CD1c-positive myeloid dendritic cell (primary cell): ENCODE measurements around the gene DVL2.
"Not testable (repeated sequence)": the region's sequence is repeated elsewhere in the genome, so short reads cannot be mapped to it uniquely, and the experiment has no call there.

Source experiments
- DNase-seq: peaks from one replicate; pipeline ENCODE4 v3.0.0-alpha.2; 2016; ENCODE audit errors: extremely low spot score

Gene DVL2

GRCh38 chr17:7256766-7257456 lies 22.6 kb upstream of the DVL2 start:
- DNase-seq = no peak

DNA sequence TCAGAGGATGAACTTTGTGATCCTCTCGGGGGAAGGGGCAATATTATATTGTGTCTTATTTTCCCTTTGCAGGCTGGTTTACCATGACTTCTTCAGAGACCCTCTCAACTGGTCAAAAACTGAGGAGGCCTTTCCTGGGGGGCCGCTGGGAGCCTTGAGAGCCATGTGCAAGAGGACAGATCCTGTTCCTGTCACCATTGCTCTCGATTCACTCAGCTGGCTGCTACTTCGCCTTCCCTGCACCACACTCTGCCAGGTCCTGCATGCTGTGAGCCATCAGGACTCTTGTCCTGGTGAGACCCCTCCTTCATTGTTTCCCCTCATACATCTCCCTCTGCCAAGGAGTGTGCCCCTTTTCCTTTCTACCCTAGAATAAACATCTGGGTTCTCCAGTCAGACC lies 20.2 kb upstream of the DVL2 start:
- DNase-seq = no peak

- DNase-seq = no peak
These were observed 18.8 kb upstream of the DVL2 start for GRCh38 chr17:7253082-7253481.

DNA sequence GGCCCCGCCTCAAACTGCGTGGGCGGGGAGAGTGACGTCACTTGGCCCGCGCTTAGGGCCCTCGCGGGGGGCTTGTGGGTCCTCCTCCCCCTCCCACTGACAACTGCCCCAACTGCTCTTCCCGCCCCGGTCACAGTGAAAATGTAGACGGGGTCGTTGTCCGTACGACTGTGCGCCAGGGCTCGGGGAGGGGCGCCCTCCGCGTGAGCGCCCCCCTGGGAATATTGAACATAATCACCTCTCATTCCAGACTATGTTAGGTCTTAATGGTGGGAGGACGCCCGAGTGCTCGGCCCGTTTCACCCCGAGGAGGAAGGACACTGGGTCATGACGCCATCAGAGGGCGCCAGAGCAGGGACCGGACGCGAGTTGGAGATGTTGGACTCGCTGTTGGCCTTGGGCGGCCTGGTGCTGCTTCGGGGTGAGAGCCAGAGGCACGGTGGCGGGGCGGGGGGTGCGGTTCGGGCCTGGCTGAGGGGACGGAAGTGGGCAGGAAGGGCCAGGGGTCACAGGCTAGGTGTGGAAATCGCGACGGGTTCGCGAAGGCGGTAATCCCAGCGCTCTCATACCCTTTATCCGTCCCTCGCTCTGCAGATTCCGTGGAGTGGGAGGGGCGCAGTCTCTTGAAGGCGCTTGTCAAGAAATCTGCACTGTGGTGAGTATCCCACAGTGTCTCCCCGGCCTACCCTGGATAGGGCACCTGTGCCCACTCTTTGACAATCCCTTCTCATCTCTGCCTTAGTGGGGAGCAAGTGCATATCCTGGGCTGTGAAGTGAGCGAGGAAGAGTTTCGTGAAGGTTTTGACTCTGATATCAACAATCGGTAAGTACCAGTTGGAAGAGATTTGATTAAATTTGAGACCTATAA lies 18.1 kb upstream of the DVL2 start, which contains the start of gene ELP5:
Gene ELP5, plus strand, starts transcription at position 40 of the 868 bp plus-strand sequence. Its CDS starts 336 bp downstream, at position 376.
- peak; percentile 94 for DNase-seq

DNA sequence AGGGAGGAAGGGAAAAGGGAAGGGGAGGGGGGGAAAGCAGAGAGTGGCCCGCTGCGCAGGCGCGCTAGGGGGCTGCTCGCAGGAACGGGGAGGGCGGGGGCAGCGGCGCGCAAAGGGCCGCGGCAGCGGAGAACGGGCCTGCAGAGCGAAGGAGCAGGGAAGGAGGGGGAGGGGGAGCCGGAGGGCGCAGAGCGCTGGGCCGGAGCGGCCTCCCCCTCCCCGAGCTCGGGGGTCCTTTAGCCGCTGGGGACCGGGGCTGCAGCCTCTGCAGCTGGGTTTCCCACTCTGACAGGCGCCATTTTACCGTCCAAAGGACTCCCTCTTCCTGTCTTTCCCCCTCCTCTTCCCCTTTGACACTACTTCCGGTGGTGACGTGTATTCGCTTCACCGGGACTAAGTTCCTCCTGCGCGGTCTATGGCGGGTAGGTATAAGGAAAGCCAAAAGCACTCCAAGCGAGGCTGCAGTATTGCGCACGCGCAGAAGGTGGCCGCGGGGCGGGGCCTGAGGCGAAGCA lies 17.4 kb upstream of the DVL2 start, which contains the start of gene CTDNEP1:
Gene CTDNEP1, minus strand, starts transcription at position 74 of the 515 bp plus-strand sequence. CDS start 438 bp downstream, outside the sequence.
- peak; percentile 100 for DNase-seq

DNA sequence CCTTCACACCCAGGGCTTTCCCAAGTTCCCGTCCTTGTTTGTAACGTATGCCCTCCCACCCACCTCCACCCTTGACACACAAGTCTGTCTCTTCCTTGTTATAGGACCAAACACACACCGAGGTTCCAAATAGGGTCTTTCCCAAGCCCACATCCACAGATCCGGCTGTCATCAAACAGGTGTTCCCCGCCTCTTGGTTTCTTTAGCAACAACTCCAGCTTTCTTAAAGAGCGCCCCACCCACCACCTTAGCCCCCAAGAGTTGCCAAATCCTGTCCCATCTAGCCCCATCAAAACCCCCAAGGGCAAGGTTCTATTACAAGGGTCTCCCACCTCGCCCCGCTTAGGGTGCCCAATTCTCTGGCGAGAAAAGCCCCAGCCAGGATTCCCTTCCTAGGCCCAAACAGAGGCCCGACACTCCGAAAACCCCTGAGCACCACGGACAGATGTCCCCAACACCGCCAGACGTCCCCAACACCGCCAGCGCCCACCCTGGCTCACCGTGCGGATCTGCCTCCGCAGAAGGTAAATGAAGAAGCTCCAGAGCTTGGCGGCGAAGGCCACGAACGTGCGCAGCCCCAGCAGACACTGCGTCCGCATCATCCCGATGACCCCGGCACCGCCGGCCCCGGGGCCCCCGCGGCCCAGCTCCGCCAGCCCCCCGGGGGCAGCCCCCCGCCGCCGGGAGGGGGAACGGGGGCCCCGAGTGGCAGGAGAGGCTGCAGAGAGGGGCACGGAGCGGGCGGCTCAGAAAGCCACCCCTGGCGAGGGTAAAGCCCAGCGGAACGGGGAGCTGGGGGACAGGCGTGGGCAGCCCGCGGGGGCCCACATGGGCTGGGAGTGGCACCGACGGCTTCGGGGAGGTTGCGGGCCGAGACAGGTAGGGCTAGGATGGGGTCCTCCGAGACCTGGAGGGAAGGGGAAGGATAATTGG lies 16.6 kb upstream of the DVL2 start:
- peak; percentile 58 for DNase-seq

GRCh38 chr17:7249830-7250229 lies 15.5 kb upstream of the DVL2 start:
- DNase-seq = no peak

- no peak for DNase-seq
These were observed 14.9 kb upstream of the DVL2 start for GRCh38 chr17:7249214-7249613.

- no peak for DNase-seq
These were observed 14.5 kb upstream of the DVL2 start for GRCh38 chr17:7248796-7249195.

DNA sequence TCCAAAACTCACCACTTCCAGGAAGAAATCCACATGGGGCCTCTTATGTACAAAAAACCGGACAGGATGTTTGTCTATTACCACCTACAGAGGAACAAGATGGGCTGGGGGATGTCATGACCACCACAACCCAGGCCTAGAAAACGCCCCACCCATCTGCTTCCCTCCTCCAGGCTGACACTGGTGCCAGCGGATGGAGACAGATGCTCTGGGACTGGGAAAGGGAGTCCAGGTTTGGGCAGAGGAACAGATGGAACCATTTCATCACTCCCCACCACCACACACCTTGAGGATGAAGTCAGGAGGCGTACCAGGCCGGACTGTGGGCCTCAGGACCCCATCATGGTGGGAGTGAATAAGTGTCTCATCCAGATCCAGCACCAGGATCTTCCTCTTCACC lies 12.5 kb upstream of the DVL2 start:
- DNase-seq = no peak

DNA sequence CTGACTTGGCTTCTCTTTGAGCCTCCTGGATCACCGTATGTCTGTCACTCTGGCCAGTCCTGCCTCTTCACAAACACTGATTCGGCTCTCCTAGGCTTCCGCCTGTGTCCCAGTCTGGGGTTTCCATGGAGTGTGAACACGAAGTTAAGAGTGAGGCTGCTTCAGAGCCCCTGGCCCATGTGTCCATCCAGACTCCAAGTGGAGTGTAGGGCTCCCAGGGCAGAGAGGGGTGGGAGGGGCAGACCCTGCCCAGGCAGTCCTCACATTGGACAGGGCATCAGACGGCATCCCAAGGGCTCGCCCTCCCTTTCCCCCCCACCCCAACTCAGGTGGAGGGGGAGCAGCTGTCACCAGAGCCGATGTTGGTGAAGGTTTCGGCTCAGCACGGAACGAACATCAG lies 9.5 kb upstream of the DVL2 start:
- DNase-seq = not testable (repeated sequence)

GRCh38 chr17:7243453-7243729 lies 9.1 kb upstream of the DVL2 start:
- no peak for DNase-seq

DNA sequence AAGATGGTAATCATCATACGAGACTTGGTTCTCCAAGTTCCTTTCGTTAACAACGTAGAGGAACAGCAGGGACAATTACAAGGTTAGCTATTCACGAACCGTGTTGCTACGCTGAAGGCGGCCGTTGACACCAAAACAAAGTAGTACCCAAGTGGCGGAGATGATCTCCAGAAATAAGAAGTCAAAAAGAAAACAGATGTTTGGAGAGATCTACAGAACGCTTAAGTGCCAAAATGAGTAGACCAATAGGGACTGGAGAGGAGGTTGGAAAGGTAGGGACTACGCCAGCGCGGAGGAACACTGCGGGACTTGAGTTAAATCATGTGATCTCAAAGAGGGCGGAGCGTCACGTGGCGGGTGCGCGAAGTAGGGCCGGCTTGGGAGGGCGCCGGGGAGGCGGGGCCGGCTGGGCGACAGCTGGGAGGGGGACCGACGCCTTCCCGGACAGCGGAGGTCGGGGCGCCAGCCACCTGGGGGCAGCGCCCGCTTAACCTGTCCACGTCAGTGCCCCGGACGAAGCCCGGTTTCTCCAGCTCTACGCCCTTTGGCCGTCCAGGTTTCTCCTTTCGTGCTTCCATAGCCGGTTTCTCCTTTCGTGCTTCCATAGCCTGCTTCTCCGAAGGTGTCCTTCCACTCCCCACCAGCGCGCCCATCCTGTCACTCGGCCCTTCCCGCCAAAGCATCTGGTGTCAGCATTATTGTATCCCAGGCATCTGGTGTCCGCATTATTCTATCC lies 8.6 kb upstream of the DVL2 start:
- DNase-seq = peak; percentile 95

- DNase-seq = peak; percentile 95
These were observed 7.7 kb upstream of the DVL2 start, which contains the start of gene GABARAP for GRCh38 chr17:7241783-7242716. Gene GABARAP, minus strand, starts transcription at chr17:7242449. Its CDS starts 119 bp downstream, at chr17:7242330.

DNA sequence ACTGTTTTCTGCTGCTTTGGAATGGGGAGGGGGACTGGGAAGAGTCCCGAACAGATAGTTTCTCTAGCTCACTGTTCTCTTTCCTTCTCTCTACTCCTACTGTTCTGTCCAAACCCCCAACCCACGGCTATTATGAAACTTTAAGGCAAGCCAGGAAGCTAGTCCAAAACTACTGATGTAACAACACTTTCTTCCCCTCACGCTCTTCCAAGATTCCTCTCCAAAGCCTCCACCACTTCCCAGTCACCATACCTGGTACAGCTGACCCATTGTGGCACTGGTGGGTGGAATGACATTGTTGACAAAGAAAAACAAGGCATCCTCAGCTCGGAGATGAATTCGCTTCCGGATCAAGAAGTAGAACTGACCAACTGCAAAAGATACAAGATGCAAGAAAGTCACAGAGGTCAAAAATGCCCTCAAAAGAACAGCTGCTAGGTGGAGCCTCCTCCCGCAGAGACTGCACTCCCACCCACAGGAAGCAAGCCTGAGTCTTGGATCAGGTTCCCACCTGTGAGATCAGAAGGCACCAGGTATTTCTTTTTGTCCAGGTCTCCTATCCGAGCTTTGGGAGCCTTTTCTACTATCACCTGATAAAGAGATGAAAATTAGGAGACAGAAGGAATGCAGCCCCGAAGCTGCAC lies 6.9 kb upstream of the DVL2 start:
- peak; percentile 59 for DNase-seq

DNA sequence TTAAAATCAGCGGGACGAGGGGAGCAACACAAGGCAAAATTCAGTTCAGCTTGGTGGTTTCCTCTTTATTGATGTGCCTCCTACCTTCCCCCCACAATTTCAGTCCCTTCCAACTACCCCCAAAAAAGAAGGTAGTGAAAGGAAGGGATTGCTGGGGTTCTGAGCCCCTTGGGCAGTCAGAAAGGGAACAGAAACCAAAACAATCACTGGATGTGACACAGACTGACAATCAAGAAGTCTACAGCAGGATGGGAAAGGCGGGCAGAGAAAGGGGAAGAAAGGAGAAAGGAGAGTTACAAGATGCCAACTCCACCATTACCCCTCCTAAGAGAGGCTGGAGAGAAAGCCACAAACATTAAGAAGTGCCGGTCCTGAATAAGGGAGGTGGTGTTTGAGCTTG lies 6.1 kb upstream of the DVL2 start:
- peak; percentile 69 for DNase-seq

- peak; percentile 99 for DNase-seq
These were observed 5.0 kb upstream of the DVL2 start, which contains the start of gene PHF23 for GRCh38 chr17:7239091-7240027. Gene PHF23, minus strand, starts transcription at chr17:7239457. Its CDS starts 178 bp downstream, at chr17:7239279.
